CD14-positive monocyte (primary cell): ENCODE data around the gene KIAA0232. TPM values are rescaled to one million over a fixed set of nuclear protein-coding genes. Genes with fewer than 3 reads are reported as not detected.

Source experiments
- DNase-seq, 3 donors: peaks; one replicate each; pipeline ENCODE4 v3.0.0-alpha.2; 2011 to 2022
- H2AFZ ChIP-seq: 2 replicates; pipeline ENCODE4 v1.6.0; 2012; ENCODE audit warnings: mild to moderate bottlenecking, low read depth, low read length, inconsistent platforms; ENCODE audit not compliant: insufficient read depth, poor library complexity, severe bottlenecking
- H3K27ac ChIP-seq, 2 donors: 1 replicate in 1 of 2; 2 replicates in 1 of 2; pipeline ENCODE4 v1.5.1; 2012 to 2013; ENCODE audit warnings: low read length in 2 of 2, control low read depth in 1 of 2, inconsistent platforms in 1 of 2, low read depth in 1 of 2, mild to moderate bottlenecking in 1 of 2
- H3K27me3 ChIP-seq, 2 donors: one replicate each; pipeline versions ENCODE4 v1.6.0 to v1.6.1; 2011 to 2013; ENCODE audit warnings: low read length in 2 of 2; ENCODE audit not compliant: control insufficient read depth in 2 of 2, insufficient read depth in 2 of 2
- H3K36me3 ChIP-seq, 2 donors: replicated peaks in 1 of 2; 1 replicate in 1 of 2; 2 replicates in 1 of 2; pipeline versions ENCODE4 v1.5.1 to v1.6.1; 2012 to 2013; ENCODE audit warnings: low read length in 2 of 2, control low read depth in 1 of 2, inconsistent platforms in 1 of 2, mild to moderate bottlenecking in 1 of 2; ENCODE audit not compliant: insufficient read depth in 2 of 2, control insufficient read depth in 1 of 2
- H3K4me1 ChIP-seq, 2 donors: 1 replicate in 1 of 2; 2 replicates in 1 of 2; pipeline versions ENCODE4 v1.5.1 to v1.6.1; 2012 to 2013; ENCODE audit warnings: low read length in 2 of 2, control low read depth in 1 of 2, inconsistent platforms in 1 of 2, mild to moderate bottlenecking in 1 of 2, moderate library complexity in 1 of 2; ENCODE audit not compliant: insufficient read depth in 2 of 2, control insufficient read depth in 1 of 2
- H3K4me2 ChIP-seq: replicated peaks from 2 replicates; pipeline ENCODE3; 2012; ENCODE audit warnings: low read length, moderate library complexity, mild to moderate bottlenecking; ENCODE audit not compliant: poor library complexity, severe bottlenecking; ENCODE audit errors: extremely low read depth
- H3K4me3 ChIP-seq, 3 experiments: fragments of 200-600 bp in 1 of 3; sonication (generic) in 1 of 3; replicated peaks in 1 of 3; 1 replicate in 2 of 3; 2 replicates in 1 of 3; pipeline ENCODE4 v1.5.1; 2011 to 2013; ENCODE audit warnings: low read length in 3 of 3, mild to moderate bottlenecking in 3 of 3, control low read depth in 2 of 3, low read depth in 2 of 3, inconsistent platforms in 1 of 3, moderate library complexity in 1 of 3
- H3K79me2 ChIP-seq: 2 replicates; pipeline ENCODE4 v1.6.0; 2012; ENCODE audit warnings: mild to moderate bottlenecking, control low read depth, inconsistent platforms, low read length, moderate library complexity; ENCODE audit not compliant: insufficient read depth
- H3K9ac ChIP-seq: 2 replicates; pipeline ENCODE4 v1.6.0; 2017; ENCODE audit warnings: low read length, mild to moderate bottlenecking; ENCODE audit not compliant: insufficient read depth, poor library complexity, severe bottlenecking
- H3K9me3 ChIP-seq, 2 donors: replicated peaks in 1 of 2; 1 replicate in 1 of 2; 2 replicates in 1 of 2; pipeline versions ENCODE4 v1.5.1 to v1.6.1; 2012 to 2013; ENCODE audit warnings: low read length in 2 of 2, control low read depth in 1 of 2; ENCODE audit not compliant: control insufficient read depth in 1 of 2, insufficient read depth in 1 of 2
- H4K20me1 ChIP-seq: 2 replicates; pipeline ENCODE4 v1.6.0; 2012; ENCODE audit warnings: mild to moderate bottlenecking, low read length, control low read depth, moderate library complexity; ENCODE audit not compliant: insufficient read depth
- H3K27ac Mint-ChIP-seq, 7 donors: one replicate each; pipeline ENCODE4 v1.8.0; 2020; ENCODE audit warnings: mild to moderate bottlenecking in 7 of 7, mixed read lengths in 7 of 7, moderate library complexity in 6 of 7, inconsistent platforms in 2 of 7
- H3K27me3 Mint-ChIP-seq, 3 donors: one replicate each; pipeline ENCODE4 v1.8.0; 2021 to 2022; ENCODE audit warnings: low read depth in 3 of 3, mild to moderate bottlenecking in 3 of 3, mixed read lengths in 3 of 3, moderate library complexity in 3 of 3, inconsistent platforms in 1 of 3
- H3K36me3 Mint-ChIP-seq, 2 donors: one replicate each; pipeline ENCODE4 v1.8.0; 2020; ENCODE audit warnings: mixed read lengths in 2 of 2, inconsistent platforms in 1 of 2, mild to moderate bottlenecking in 1 of 2
- H3K4me1 Mint-ChIP-seq: one replicate; pipeline ENCODE4 v1.8.0; 2020; ENCODE audit warnings: mild to moderate bottlenecking, mixed read lengths
- H3K4me3 Mint-ChIP-seq, 2 donors: one replicate each; pipeline ENCODE4 v1.8.0; 2020; ENCODE audit warnings: mild to moderate bottlenecking in 2 of 2, mixed read lengths in 2 of 2, moderate library complexity in 1 of 2
- H3K9me3 Mint-ChIP-seq, 7 donors: one replicate each; pipeline ENCODE4 v1.8.0; 2020 to 2022; ENCODE audit warnings: mixed read lengths in 7 of 7, mild to moderate bottlenecking in 6 of 7, moderate library complexity in 6 of 7, inconsistent platforms in 2 of 7
- CTCF ChIP-seq: fragments of 200-600 bp; IDR thresholded peaks from one replicate; pipeline ENCODE4 v1.8.0; 2022; ENCODE audit warnings: antibody characterized with exemption, mild to moderate bottlenecking
- WGBS: methylation state at CpG from one replicate; pipeline ENCODE4 v1.1.5; 2013; ENCODE audit warnings: missing lambda C conversion rate; ENCODE audit not compliant: insufficient coverage; 5-methylcytosine and 5-hydroxymethylcytosine counted together
- intact Hi-C, 2 donors: fragments of 100-400 bp; cut with micrococcal nuclease; formaldehyde crosslinking; loops; one replicate each; pipeline versions ENCODE4 v1.15.0 to v1.15.1; 2023
- polyA plus RNA-seq, 3 donors: library from polyadenylated mRNA; depleted of rRNA in 1 of 3; unstranded in 2 of 3; stranded (reverse) in 1 of 3; fragments of 300-500 nt in 2 of 3; fragments of >200 nt in 1 of 3; fragmentation: Illumina TruSeq in 2 of 3; gene quantifications; 1 replicate in 2 of 3; 2 replicates in 1 of 3; pipeline ENCODE4 v1.2.3, GENCODE V29; 2012 to 2021

The KIAA0232 gene
- polyA plus RNA-seq, 3 donors = 12.3 to 27.3 (median 20.6) TPM

GRCh38 chr4:6742507-6742906 is 40.0 kb upstream of the KIAA0232 start:
- no CpG with 5 or more reads among the region's 2 CpGs for WGBS
- no peaks in the 10 kb centered on the region for H4K20me1 ChIP-seq
- peaks cover 1% of the 10 kb centered on the region for H3K4me1 Mint-ChIP-seq
- H2AFZ ChIP-seq = no peak overlapping the region
- H3K36me3 Mint-ChIP-seq = no peaks in the 10 kb centered on the region
- no peak overlapping the region for H3K27ac Mint-ChIP-seq
- H3K4me1 ChIP-seq = no peaks in the 10 kb centered on the region
- H3K9ac ChIP-seq = no peak overlapping the region
- no peak overlapping the region for H3K4me3 ChIP-seq
- peaks cover 0 to 7% (median 0%) of the 10 kb centered on the region in 7 donors for H3K9me3 Mint-ChIP-seq
- no peaks in the 10 kb centered on the region for H3K27me3 ChIP-seq
- TF ChIP-seq CTCF = no peak
- DNase-seq = no peak
- no peaks in the 10 kb centered on the region for H3K36me3 ChIP-seq
- H3K79me2 ChIP-seq = no peaks in the 10 kb centered on the region
- no peaks in the 10 kb centered on the region for H3K9me3 ChIP-seq
- H3K4me3 Mint-ChIP-seq = no peak overlapping the region
- H3K27ac ChIP-seq = no peak overlapping the region
- peaks cover 12 to 19% (median 17%) of the 10 kb centered on the region in 3 donors for H3K27me3 Mint-ChIP-seq
- intact Hi-C loops = no loop called here
- H3K4me2 ChIP-seq = no peak overlapping the region

GRCh38 chr4:6742989-6743388 is 39.5 kb upstream of the KIAA0232 start:
- Mint-ChIP-seq H3K27me3 (peaks cover 12 to 14% (median 12%) of the 10 kb centered on the region in 3 donors), H3K4me1 (peaks cover 1% of the 10 kb centered on the region), H3K27ac (no peak overlapping the region), H3K9me3 (peaks cover 0 to 7% (median 0%) of the 10 kb centered on the region in 7 donors), H3K4me3 (no peak overlapping the region), H3K36me3 (no peaks in the 10 kb centered on the region)
- DNase-seq = no peak
- Histone ChIP-seq H3K27ac (no peak overlapping the region), H4K20me1 (no peaks in the 10 kb centered on the region), H3K9ac (no peak overlapping the region), H3K27me3 (no peaks in the 10 kb centered on the region), H3K79me2 (no peaks in the 10 kb centered on the region), H3K4me2 (no peak overlapping the region), H3K4me1 (no peaks in the 10 kb centered on the region), H3K4me3 (no peak overlapping the region), H3K36me3 (no peaks in the 10 kb centered on the region), H2AFZ (no peak overlapping the region), H3K9me3 (no peaks in the 10 kb centered on the region)
- 89% methylated on average over 9 of the region's 11 CpGs for WGBS
- TF ChIP-seq CTCF = no peak
- intact Hi-C loops = no loop called here
